ENCODE measurements around the gene PARP12. TPM values are rescaled to one million over a fixed set of nuclear protein-coding genes. Genes with fewer than 3 reads are reported as not detected.

PARP12 gene
- total and polyA plus RNA-seq, 2 of the 8 experiments (the other 6 are each of a cell fraction or from before 2014, with no cell fraction given) = 9.0 to 21.5 TPM

GRCh38 chr7:140057143-140057535 lies 5.6 kb downstream of the PARP12 start:
- no peak overlapping the region for H3K4me3 ChIP-seq (ENCODE audit: extremely low read depth in 1 of 4, insufficient read depth in 2 of 4, low read depth in 3 of 4, low read length in 4 of 4)
- H3K27me3 ChIP-seq (replicated peaks in 1 of 4; ENCODE audit: control insufficient read depth in 3 of 4, extremely low read depth in 1 of 4, insufficient read depth in 3 of 4, low read length in 3 of 4) = peaks cover 0 to 9% (median 8%) of the 10 kb centered on the region in 4 experiments; a peak in 6 of 7 replicates
- no peak overlapping the region for H2BK15ac ChIP-seq (ENCODE audit: low read length)
- no peaks in the 10 kb centered on the region for H3K79me2 ChIP-seq (ENCODE audit: control insufficient read depth in 1 of 2, insufficient read depth in 2 of 2, low read length in 2 of 2)
- no peak overlapping the region for H4K8ac ChIP-seq (ENCODE audit: extremely low read depth, insufficient read depth, low read length)
- no peaks in the 10 kb centered on the region for H3K79me1 ChIP-seq (ENCODE audit: low read depth, low read length)
- no peak overlapping the region for H3K56ac ChIP-seq (replicated peaks; ENCODE audit: insufficient read length, low read depth, low read length)
- H3K4me2 ChIP-seq (ENCODE audit: insufficient read depth in 1 of 2, low read depth in 2 of 2, low read length in 2 of 2) = no peak overlapping the region
- H3K9me3 ChIP-seq (ENCODE audit: insufficient read depth in 2 of 2, low read depth in 1 of 2, low read length in 1 of 2) = no peaks in the 10 kb centered on the region
- CTCF ChIA-PET (ENCODE audit: partially characterized antibody) = interaction anchor here (0.6 to 2.2 kb wide), 5 partner anchors 16 to 1297 kb away, joined by 3 to 9 read pairs (median 3); no protein-coding TSS in a partner anchor
- FAIRE-seq (no peak), DNase-seq (ENCODE audit: low read depth in 1 of 2, low spot score in 2 of 2) (peak in 1 of 2 experiments; percentile 22)
- no peaks in the 10 kb centered on the region for H3K4me1 ChIP-seq (replicated peaks in 1 of 4; ENCODE audit: control insufficient read depth in 3 of 4, insufficient read depth in 4 of 4, low read length in 3 of 4)
- H3K18ac ChIP-seq (ENCODE audit: extremely low read depth, low read length) = no peak overlapping the region
- no peak overlapping the region for H2AK5ac ChIP-seq (ENCODE audit: low read depth, low read length)
- no peak overlapping the region for H4K5ac ChIP-seq (ENCODE audit: insufficient read length, low read depth, low read length)
- no peak overlapping the region for H3K4ac ChIP-seq (replicated peaks; ENCODE audit: insufficient read length, low read depth, low read length)
- 92% methylated on average over 3 of the region's 3 CpGs; no CpG with 5 or more reads in 1 of the 2 experiments for whole genome bisulfite sequencing, 2 experiments (ENCODE audit: extremely low coverage in 1 of 2, insufficient coverage in 1 of 2, insufficient read length in 1 of 2, insufficient replicate concordance in 2 of 2, low coverage in 1 of 2, low lambda C conversion rate in 2 of 2, missing lambda C conversion rate in 1 of 2)
- H2AFZ ChIP-seq (ENCODE audit: low read length) = no peak overlapping the region
- no peak overlapping the region for H3K23ac ChIP-seq (ENCODE audit: insufficient read length)
- H3K27ac ChIP-seq (ENCODE audit: low read depth, low read length) = no peak overlapping the region
- H3K23me2 ChIP-seq (ENCODE audit: low read depth, low read length) = no peaks in the 10 kb centered on the region
- H3K36me3 ChIP-seq (ENCODE audit: control insufficient read depth in 2 of 4, insufficient read depth in 4 of 4, low read length in 3 of 4) = no peaks in the 10 kb centered on the region
- H2BK5ac ChIP-seq (ENCODE audit: low read depth, low read length) = no peak overlapping the region
- H2BK12ac ChIP-seq (ENCODE audit: low read depth, low read length) = no peak overlapping the region
- H2BK20ac ChIP-seq (ENCODE audit: low read length) = no peak overlapping the region
- H3K9ac ChIP-seq (replicated peaks in 1 of 4; ENCODE audit: extremely low read depth in 1 of 4, low read depth in 3 of 4, low read length in 3 of 4) = no peak overlapping the region
- H2BK120ac ChIP-seq (replicated peaks; ENCODE audit: low read depth, low read length) = no peak overlapping the region
- no peak overlapping the region for H3K14ac ChIP-seq (ENCODE audit: insufficient read length)
- no peak overlapping the region for H4K91ac ChIP-seq (replicated peaks; ENCODE audit: insufficient read length, low read length)
- H4K20me1 ChIP-seq (replicated peaks in 1 of 2; ENCODE audit: control insufficient read depth in 1 of 2, insufficient read depth in 2 of 2, low read length in 2 of 2) = peaks cover 0 to 2% of the 10 kb centered on the region in 2 experiments
- POLR2A ChIA-PET (ENCODE audit: partially characterized antibody) = no interaction called here
- TF ChIP-seq ZNF274 (IDR thresholded peaks at IDR 0.05; ENCODE audit: borderline replicate concordance, extremely low read depth, low read length) = no peak
- no peak for TF ChIP-seq KDM4A (IDR thresholded peaks at IDR 0.05; ENCODE audit: low read depth, low read length, severe bottlenecking)
- TF ChIP-seq POLR2A (IDR thresholded peaks at IDR 0.05; ENCODE audit: control extremely low read depth in 1 of 2, low read depth in 2 of 2, low read length in 2 of 2) = no peak
- no peak for TF ChIP-seq TEAD4 (IDR thresholded peaks at IDR 0.05; ENCODE audit: low read depth, low read length)
- no peak for TF ChIP-seq E2F6 (IDR thresholded peaks at IDR 0.05)
- TF ChIP-seq CBX8 (IDR thresholded peaks at IDR 0.05; ENCODE audit: borderline replicate concordance, low read depth, low read length) = no peak
- TF ChIP-seq POLR2AphosphoS5 (IDR thresholded peaks at IDR 0.05; ENCODE audit: low read depth, low read length) = no peak
- TF ChIP-seq JUN (IDR thresholded peaks at IDR 0.05; ENCODE audit: low read depth, low read length) = no peak
- TF ChIP-seq CREB1 (IDR thresholded peaks at IDR 0.05) = no peak
- no peak for TF ChIP-seq BACH1 (IDR thresholded peaks at IDR 0.05; ENCODE audit: low read length)
- TF ChIP-seq KDM1A (IDR thresholded peaks at IDR 0.05; ENCODE audit: borderline replicate concordance, low read length) = no peak
- no peak for TF ChIP-seq CTBP2 (IDR thresholded peaks at IDR 0.05; ENCODE audit: borderline replicate concordance, insufficient read depth, insufficient read length, low read length)
- TF ChIP-seq CHD1 (IDR thresholded peaks at IDR 0.05; ENCODE audit: low read depth, low read length) = no peak
- TF ChIP-seq SIN3A (conservative IDR thresholded peaks at IDR 0.05 in 1 of 2, IDR thresholded peaks at IDR 0.05 in 1 of 2; ENCODE audit: low read depth in 1 of 2, low read length in 2 of 2) = no peak
- TF ChIP-seq PHF8 (conservative IDR thresholded peaks at IDR 0.05; ENCODE audit: low read depth, low read length) = no peak

All from H1 (cell line).